GM12878 (cell line): ENCODE data around the gene PAQR9. TPM values are rescaled to one million over a fixed set of nuclear protein-coding genes. Genes with fewer than 3 reads are reported as not detected.

Source experiments
- ATAC-seq: fragments of 200-7000 bp; cut with Tn5 transposase; 3 replicates; pipeline ENCODE4 v1.9.1; 2020; ENCODE audit warnings: mild to moderate bottlenecking, moderate library complexity
- BruUV-seq: library from RNA; stranded (reverse); fragments of 400-500 nt; replicated peaks from 2 replicates; lab custom pipeline; 2021; lab: Mats Ljungman, UMichigan
- CTCF ChIA-PET: fragments of 300-600 bp; sonication (Branson Sonifier 250); formaldehyde crosslinking; extraction: SDS; loops from one replicate; lab custom pipeline; 2021; ENCODE audit warnings: inconsistent platforms; lab: Yijun Ruan, JAX
- POLR2A ChIA-PET: fragments of 350-600 bp; formaldehyde crosslinking; extraction: SDS; loops from one replicate; lab custom pipeline; 2021; ENCODE audit warnings: inconsistent platforms; lab: Charles Lee
- RAD21 ChIA-PET: fragments of 300-600 bp; sonication (Branson Sonifier 250); formaldehyde crosslinking; loops from one replicate; lab custom pipeline; 2023; ENCODE audit warnings: antibody characterized with exemption; ENCODE audit not compliant: unreplicated experiment; lab: Charles Lee
- SMC1A ChIA-PET: fragments of 300-600 bp; sonication (Branson Sonifier 250); formaldehyde crosslinking; loops from one replicate; lab custom pipeline; 2023; ENCODE audit not compliant: unreplicated experiment, uncharacterized antibody; lab: Charles Lee
- DNase-seq: peaks from one replicate; pipeline ENCODE4 v3.0.0-alpha.2; 2011; ENCODE audit warnings: low read depth, low spot score
- FAIRE-seq: peaks from 3 replicates; lab custom pipeline; 2011; peaks lifted over from hg19 to GRCh38; lab: Jason Lieb, UNC
- H2AFZ ChIP-seq: 2 replicates; pipeline ENCODE4 v1.6.0; 2011; ENCODE audit warnings: low read depth, low read length, control low read depth; ENCODE audit not compliant: control insufficient read depth
- H3K27ac ChIP-seq: 2 replicates; pipeline ENCODE4 v1.5.1; 2011; ENCODE audit warnings: control low read depth; ENCODE audit not compliant: control insufficient read depth, insufficient read depth
- H3K27me3 ChIP-seq, 2 experiments: replicated peaks in 1 of 2; 2 replicates each; pipeline versions ENCODE4 v1.6.0 to v1.6.1; 2011; ENCODE audit warnings: low read length in 1 of 2; ENCODE audit not compliant: control insufficient read depth in 2 of 2, insufficient read depth in 2 of 2
- H3K36me3 ChIP-seq, 2 experiments: 2 replicates each; pipeline ENCODE4 v1.5.1; 2011; ENCODE audit warnings: low read length in 1 of 2; ENCODE audit not compliant: control insufficient read depth in 2 of 2, insufficient read depth in 2 of 2
- H3K4me1 ChIP-seq: 2 replicates; pipeline ENCODE4 v1.6.1; 2011; ENCODE audit warnings: mild to moderate bottlenecking, low read length, moderate library complexity, mixed read lengths; ENCODE audit not compliant: control insufficient read depth, insufficient read depth
- H3K4me2 ChIP-seq: 2 replicates; pipeline ENCODE4 v1.6.0; 2011; ENCODE audit warnings: control low read depth; ENCODE audit not compliant: control insufficient read depth, insufficient read depth
- H3K4me3 ChIP-seq: fragments of 200-600 bp; sonication (generic); 2 replicates; pipeline ENCODE4 v1.5.1; 2016
- H3K79me2 ChIP-seq: 2 replicates; pipeline ENCODE4 v1.6.0; 2011; ENCODE audit warnings: low read length; ENCODE audit not compliant: control insufficient read depth, insufficient read depth
- H3K9ac ChIP-seq: 2 replicates; pipeline ENCODE4 v1.8.0; 2011; ENCODE audit warnings: low read length, control low read depth, mixed read lengths; ENCODE audit not compliant: control insufficient read depth, insufficient read depth
- H3K9me3 ChIP-seq: replicated peaks from 3 replicates; pipeline ENCODE4 v1.5.1; 2011; ENCODE audit warnings: mild to moderate bottlenecking, low read length; ENCODE audit not compliant: control insufficient read depth, insufficient read depth
- H4K20me1 ChIP-seq: 2 replicates; pipeline ENCODE4 v1.6.0; 2011; ENCODE audit not compliant: control insufficient read depth, insufficient read depth
- CHD1 ChIP-seq: IDR thresholded peaks from 2 replicates; pipeline ENCODE4 v1.6.1; 2012; ENCODE audit warnings: low read depth, low read length, improper control_type of control experiment
- GABPA ChIP-seq: IDR thresholded peaks from 2 replicates; pipeline ENCODE4 v1.6.1; 2014; ENCODE audit warnings: antibody characterized with exemption, low read depth, mild to moderate bottlenecking, inconsistent platforms
- HDAC2 ChIP-seq: fragments of 200-600 bp; sonication (generic); IDR thresholded peaks from 2 replicates; pipeline ENCODE4 v1.6.1; 2017
- IRF3 ChIP-seq: fragments of 450-650 bp; IDR thresholded peaks from 2 replicates; pipeline ENCODE4 v1.6.1; 2014; ENCODE audit warnings: mild to moderate bottlenecking
- NBN ChIP-seq: fragments of 450-650 bp; IDR thresholded peaks from 2 replicates; pipeline ENCODE4 v1.6.1; 2016
- NR2C1 ChIP-seq: fragments of 450-650 bp; IDR thresholded peaks from 2 replicates; pipeline ENCODE4 v1.6.1; 2017; ENCODE audit warnings: antibody characterized with exemption, mild to moderate bottlenecking, moderate library complexity
- SKIL ChIP-seq: fragments of 450-650 bp; IDR thresholded peaks from 2 replicates; pipeline ENCODE4 v1.6.1; 2017; ENCODE audit warnings: mild to moderate bottlenecking, low read depth, inconsistent platforms; ENCODE audit not compliant: poor library complexity, severe bottlenecking
- SP1 ChIP-seq: IDR thresholded peaks from one replicate; pipeline ENCODE4 v1.6.1; 2011; ENCODE audit warnings: low read depth, low read length
- STAT3 ChIP-seq: IDR thresholded peaks from 2 replicates; pipeline ENCODE4 v1.6.1; 2011; ENCODE audit warnings: low read depth, low read length, improper control_type of control experiment
- TAF1 ChIP-seq: IDR thresholded peaks from 2 replicates; pipeline ENCODE4 v1.6.1; 2011; ENCODE audit warnings: mild to moderate bottlenecking, low read depth, low read length, borderline replicate concordance
- TARDBP ChIP-seq: IDR thresholded peaks from 2 replicates; pipeline ENCODE4 v1.6.1; 2016; ENCODE audit warnings: borderline replicate concordance
- ZNF217 ChIP-seq: fragments of 450-650 bp; IDR thresholded peaks from 2 replicates; pipeline ENCODE4 v1.6.1; 2017; ENCODE audit warnings: antibody characterized with exemption, mild to moderate bottlenecking
- ZSCAN29 ChIP-seq: fragments of 450-650 bp; IDR thresholded peaks from 2 replicates; pipeline ENCODE4 v1.6.1; 2017; ENCODE audit warnings: mild to moderate bottlenecking, moderate library complexity
- WGBS: methylation state at CpG from one replicate; pipeline ENCODE4 v1.1.6; 2016; ENCODE audit warnings: low lambda C conversion rate; ENCODE audit not compliant: insufficient replicate concordance, insufficient coverage; ENCODE audit errors: missing lambda C conversion rate; 5-methylcytosine and 5-hydroxymethylcytosine counted together
- in situ Hi-C: fragments of 300-500 bp; cut with MboI; formaldehyde crosslinking; loops from 9 replicates; pipeline ENCODE4 v1.14.3; 2018; ENCODE audit warnings: mixed read lengths
- intact Hi-C: fragments of 100-400 bp; cut with micrococcal nuclease; formaldehyde crosslinking; loops from one replicate; pipeline ENCODE4 v1.14.2; 2022; ENCODE audit not compliant: unreplicated experiment
- polyA plus RNA-seq, 11 experiments: library from polyadenylated mRNA; depleted of rRNA in 4 of 11; unstranded in 6 of 11; stranded (reverse) in 5 of 11; fragments of >200 nt; fragmentation: Nextera tagmentation in 4 of 11; fragmentation: Illumina TruSeq in 1 of 11; extraction: Ambion mirVana in 4 of 11; extraction: Trizol in 1 of 11; gene quantifications; 1 replicate in 1 of 11; 2 replicates in 10 of 11; pipeline versions ENCODE4 v1.2.1 to v1.2.3, GENCODE V29; 2011 to 2016; ENCODE audit warnings: inconsistent platforms in 2 of 11, missing spikeins in 2 of 11, low read depth in 1 of 11
- total RNA-seq, 4 experiments: library from RNA; depleted of rRNA in 3 of 4; stranded (reverse); fragments of >200 nt in 3 of 4; fragmentation: Illumina TruSeq in 1 of 4; extraction: Trizol in 1 of 4; gene quantifications; 2 replicates each; pipeline versions ENCODE4 v1.2.1 to v1.2.3, GENCODE V29; 2013 to 2021
- TF ChIP-seq, protein P1 (sequence below): fragments of 450-650 bp; IDR thresholded peaks from 2 replicates; pipeline ENCODE4 v1.6.1; 2016; ENCODE audit warnings: mild to moderate bottlenecking, moderate library complexity, borderline replicate concordance

The PAQR9 gene
- total and polyA plus RNA-seq, 10 of the 15 experiments (the other 5 are each of a cell fraction or from before 2014, with no cell fraction given): not detected

DNA sequence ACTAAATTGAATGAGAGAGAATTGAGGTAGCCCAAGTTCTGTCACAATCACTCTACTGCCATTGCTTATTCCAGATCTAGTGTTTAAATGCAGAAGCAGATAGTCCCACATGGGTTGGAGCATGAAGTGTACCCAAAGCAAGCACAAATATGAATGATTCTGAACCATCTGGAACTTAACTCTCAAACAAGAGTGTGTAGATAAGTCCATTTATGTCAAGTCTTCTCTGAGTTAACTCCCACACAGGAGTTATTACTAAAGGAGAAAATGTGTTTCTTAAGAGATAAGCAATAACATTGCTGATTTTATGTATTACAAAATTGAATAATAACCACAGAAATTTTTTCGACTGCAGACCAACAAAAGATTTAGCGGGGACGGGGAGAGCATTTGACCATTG lies 33.6 kb downstream of the PAQR9 start:
- ChIA-PET CTCF (interaction anchor here (0.8 to 3.3 kb wide), 8 partner anchors 10 to 100 kb away, joined by 3 to 25 read pairs (median 4); no protein-coding TSS in a partner anchor), RAD21 (interaction anchor here (1.5 to 4.2 kb wide), 3 partner anchors 57 to 64 kb away, joined by 5 to 15 read pairs (median 5); no protein-coding TSS in a partner anchor), POLR2A (no interaction called here), SMC1A (interaction anchor here (0.8 to 1.7 kb wide), 7 partner anchors 10 to 102 kb away, joined by 3 to 7 read pairs (median 3); no protein-coding TSS in a partner anchor)
- ATAC-seq (no peak), FAIRE-seq (no peak), DNase-seq (no peak)
- H4K20me1 ChIP-seq: no peaks in the 10 kb centered on the region
- no peaks in the 10 kb centered on the region for H3K4me1 ChIP-seq
- in situ Hi-C loops: loop anchor here (5.0 kb wide), 1 partner anchor 62 kb away; no protein-coding TSS in a partner anchor
- no peak overlapping the region for H3K4me2 ChIP-seq
- no peak overlapping the region for H2AFZ ChIP-seq
- no peak overlapping the region for H3K4me3 ChIP-seq
- TF ChIP-seq SP1 (no peak), SKIL (no peak), STAT3 (no peak), IRF3 (no peak), NBN (no peak), CHD1 (no peak), HDAC2 (no peak), TARDBP (no peak), NR2C1 (no peak), GABPA (no peak), ZNF217 (no peak), ZSCAN29 (no peak), TAF1 (no peak)
- TF ChIP-seq, protein P1, sequence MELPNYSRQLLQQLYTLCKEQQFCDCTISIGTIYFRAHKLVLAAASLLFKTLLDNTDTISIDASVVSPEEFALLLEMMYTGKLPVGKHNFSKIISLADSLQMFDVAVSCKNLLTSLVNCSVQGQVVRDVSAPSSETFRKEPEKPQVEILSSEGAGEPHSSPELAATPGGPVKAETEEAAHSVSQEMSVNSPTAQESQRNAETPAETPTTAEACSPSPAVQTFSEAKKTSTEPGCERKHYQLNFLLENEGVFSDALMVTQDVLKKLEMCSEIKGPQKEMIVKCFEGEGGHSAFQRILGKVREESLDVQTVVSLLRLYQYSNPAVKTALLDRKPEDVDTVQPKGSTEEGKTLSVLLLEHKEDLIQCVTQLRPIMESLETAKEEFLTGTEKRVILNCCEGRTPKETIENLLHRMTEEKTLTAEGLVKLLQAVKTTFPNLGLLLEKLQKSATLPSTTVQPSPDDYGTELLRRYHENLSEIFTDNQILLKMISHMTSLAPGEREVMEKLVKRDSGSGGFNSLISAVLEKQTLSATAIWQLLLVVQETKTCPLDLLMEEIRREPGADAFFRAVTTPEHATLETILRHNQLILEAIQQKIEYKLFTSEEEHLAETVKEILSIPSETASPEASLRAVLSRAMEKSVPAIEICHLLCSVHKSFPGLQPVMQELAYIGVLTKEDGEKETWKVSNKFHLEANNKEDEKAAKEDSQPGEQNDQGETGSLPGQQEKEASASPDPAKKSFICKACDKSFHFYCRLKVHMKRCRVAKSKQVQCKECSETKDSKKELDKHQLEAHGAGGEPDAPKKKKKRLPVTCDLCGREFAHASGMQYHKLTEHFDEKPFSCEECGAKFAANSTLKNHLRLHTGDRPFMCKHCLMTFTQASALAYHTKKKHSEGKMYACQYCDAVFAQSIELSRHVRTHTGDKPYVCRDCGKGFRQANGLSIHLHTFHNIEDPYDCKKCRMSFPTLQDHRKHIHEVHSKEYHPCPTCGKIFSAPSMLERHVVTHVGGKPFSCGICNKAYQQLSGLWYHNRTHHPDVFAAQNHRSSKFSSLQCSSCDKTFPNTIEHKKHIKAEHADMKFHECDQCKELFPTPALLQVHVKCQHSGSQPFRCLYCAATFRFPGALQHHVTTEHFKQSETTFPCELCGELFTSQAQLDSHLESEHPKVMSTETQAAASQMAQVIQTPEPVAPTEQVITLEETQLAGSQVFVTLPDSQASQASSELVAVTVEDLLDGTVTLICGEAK: no peak
- 81% methylated on average over 3 of the region's 3 CpGs for WGBS
- H3K36me3 ChIP-seq: no peaks in the 10 kb centered on the region
- H3K9ac ChIP-seq: no peak overlapping the region
- H3K79me2 ChIP-seq: no peaks in the 10 kb centered on the region
- BruUV-seq: no TSS peak
- no peaks in the 10 kb centered on the region; the same call in 2 of the 3 replicates for H3K9me3 ChIP-seq
- intact Hi-C loops: loop anchor here (1.0 to 2.0 kb wide), 2 partner anchors 57 to 64 kb away; no protein-coding TSS in a partner anchor
- no peak overlapping the region for H3K27ac ChIP-seq
- H3K27me3 ChIP-seq: no peaks in the 10 kb centered on the region
